GM10847 (cell line): ENCODE data around the gene DISC1.

Source experiments
- POLR2A ChIP-seq: IDR thresholded peaks from 2 replicates; pipeline ENCODE4 v1.6.1; 2011; ENCODE audit not compliant: insufficient read length; ENCODE audit errors: extremely low read depth

The DISC1 gene

GRCh38 chr1:231938711-231939110 lies 312.1 kb downstream of the DISC1 start:
- no peak for TF ChIP-seq POLR2A

GRCh38 chr1:231939118-231939517 lies 312.5 kb downstream of the DISC1 start:
- TF ChIP-seq POLR2A = no peak

GRCh38 chr1:231940116-231940515 lies 313.5 kb downstream of the DISC1 start:
- TF ChIP-seq POLR2A = no peak

DNA sequence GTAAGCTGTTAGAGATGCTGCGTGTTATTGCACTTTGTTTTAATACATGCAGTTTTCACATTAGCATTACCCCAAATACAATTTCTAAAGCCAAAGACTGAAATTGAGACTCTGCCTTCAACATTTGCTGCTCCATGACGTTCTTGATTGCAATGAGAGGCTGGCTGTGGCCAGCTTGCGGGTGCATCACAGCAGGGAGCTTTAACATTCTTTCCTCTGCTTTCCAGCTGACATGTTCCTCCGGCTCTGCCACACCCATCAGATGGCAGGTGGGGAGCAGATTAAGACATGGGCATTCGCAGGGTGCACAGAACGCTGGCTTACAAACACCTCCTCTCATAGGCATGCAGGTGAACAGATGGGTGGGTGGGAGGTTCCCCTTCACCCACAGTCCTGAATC lies 314.1 kb downstream of the DISC1 start:
- no peak for TF ChIP-seq POLR2A

DNA sequence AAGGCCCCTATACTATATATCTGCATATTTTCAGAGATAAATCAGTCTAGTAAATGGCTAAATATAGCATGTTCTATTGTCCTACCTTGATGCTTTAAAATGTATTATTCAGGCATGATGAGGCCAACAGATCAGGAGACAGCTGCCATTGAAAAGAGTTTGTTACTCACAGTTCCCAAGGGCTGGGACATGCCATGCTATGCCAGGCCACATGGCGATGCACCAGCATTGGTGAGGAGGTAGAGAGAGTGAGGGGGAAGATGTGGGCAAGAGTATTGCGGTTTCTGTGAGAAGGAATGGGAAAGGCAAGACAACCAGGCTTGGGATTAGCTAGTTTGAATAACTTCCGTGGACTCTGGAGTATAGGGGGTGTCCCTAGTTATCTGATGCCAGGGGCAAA lies 316.5 kb downstream of the DISC1 start:
- no peak for TF ChIP-seq POLR2A

GRCh38 chr1:231949277-231950091 lies 322.9 kb downstream of the DISC1 start:
- TF ChIP-seq POLR2A = no peak

DNA sequence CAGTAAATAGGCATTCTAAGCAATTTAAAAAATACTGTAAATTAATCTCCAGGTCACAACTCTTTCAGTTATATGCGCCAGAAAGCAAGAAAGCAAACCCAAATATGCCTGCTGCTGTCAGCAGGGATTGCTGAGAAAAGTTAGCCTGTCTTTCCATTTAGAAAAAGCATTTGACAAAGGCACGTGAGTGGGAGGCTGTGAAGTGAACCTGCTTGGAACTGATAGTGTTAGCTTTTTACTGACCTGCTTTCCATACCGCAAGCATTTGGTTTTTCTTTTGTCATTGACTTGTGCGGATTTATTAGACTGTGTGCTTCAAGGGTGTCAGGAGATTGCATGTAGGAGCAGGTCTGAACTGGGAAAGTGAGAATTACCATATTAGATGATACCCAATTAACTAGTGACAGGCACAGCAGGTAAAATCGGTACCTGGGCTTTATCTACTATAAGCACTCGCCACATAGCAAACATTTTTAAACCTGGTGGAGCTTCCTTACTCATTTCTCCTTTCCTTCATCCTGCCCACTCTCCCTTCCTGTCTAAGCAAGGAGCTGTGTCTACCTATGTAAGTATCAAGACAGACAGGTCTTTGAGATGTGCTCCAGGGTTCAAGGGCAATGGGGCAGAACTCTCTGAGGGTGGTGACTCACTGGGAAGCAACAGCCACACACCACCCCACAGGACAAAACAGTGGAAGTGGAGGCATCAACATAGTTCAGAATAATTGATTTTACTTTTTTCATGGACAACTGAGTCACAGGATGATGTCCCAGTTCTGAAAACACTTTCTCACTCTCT lies 323.9 kb downstream of the DISC1 start:
- TF ChIP-seq POLR2A = no peak

DNA sequence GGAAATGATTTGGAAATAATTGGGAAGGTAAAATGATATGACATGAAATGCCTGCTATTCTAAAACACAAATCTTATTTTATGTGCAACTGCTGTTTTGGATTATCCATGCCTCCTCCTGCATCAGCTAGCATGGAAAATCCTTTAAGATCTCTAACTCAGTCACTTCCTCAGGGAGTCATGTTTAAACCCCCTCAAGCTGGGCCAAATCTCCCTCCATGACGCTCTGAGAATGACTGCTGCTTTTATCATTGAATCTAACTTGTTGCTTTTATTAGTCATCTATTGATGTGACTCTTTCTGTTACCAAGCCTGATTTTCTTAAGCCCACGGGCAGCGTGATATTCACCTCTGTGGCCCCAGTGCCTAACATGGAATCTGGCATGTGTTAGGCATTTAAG lies 324.8 kb downstream of the DISC1 start:
- TF ChIP-seq POLR2A = no peak

DNA sequence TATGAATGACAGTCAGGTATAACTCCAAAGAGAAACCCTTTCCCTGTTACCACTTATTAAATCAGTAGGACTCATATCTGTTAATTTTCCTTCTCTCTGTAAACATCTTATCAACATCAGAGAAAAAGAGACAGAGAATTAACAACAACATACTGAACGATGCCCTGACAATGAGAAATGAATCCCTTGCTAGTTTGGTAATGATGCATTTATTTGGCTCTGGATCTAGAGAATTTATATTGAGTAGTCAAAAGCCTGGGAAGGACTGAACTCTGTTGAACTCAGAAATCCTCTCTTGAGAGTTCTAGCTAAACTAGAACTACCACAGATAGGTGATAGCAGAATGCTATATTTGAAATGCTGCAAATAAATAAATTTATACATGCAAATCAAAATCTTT lies 325.6 kb downstream of the DISC1 start:
- TF ChIP-seq POLR2A = no peak

GRCh38 chr1:231953660-231954059 lies 327.1 kb downstream of the DISC1 start:
- TF ChIP-seq POLR2A = no peak

GRCh38 chr1:231954751-231955150 lies 328.2 kb downstream of the DISC1 start:
- no peak for TF ChIP-seq POLR2A

- TF ChIP-seq POLR2A = no peak
These were observed 330.8 kb downstream of the DISC1 start for GRCh38 chr1:231957359-231957758.

GRCh38 chr1:231958448-231958847 lies 331.9 kb downstream of the DISC1 start:
- TF ChIP-seq POLR2A = no peak

DNA sequence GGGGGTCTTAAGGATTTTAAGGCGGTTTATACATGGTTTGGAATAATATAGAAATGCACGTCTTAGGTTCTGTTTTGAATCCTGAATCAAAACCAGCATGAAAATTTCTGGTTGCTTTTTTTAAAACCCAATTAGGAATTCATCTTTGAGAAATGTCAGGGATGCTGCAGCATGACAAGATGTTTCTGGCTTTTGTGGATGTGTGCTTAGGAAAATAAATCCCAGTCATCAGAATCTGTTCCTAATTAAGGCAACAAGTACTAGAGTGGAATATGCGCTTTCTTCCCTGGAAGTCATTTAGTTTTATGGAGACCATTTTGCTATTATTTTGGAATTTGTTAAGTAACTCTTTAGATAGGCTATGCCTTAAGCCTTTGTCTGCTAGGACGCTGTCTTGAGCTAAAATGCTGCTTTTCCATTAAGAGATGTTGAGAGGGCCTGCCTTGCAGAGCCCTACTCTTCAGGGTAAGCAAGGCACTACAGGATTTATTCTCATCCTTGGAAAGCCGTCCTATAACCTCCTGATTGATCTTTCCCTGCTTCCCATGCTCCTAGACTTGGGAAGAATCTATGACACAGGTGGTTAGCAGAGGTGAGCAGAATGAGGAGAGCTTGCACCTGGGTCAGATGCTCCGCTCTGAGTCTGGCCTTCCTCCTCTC lies 332.8 kb downstream of the DISC1 start:
- no peak for TF ChIP-seq POLR2A

DNA sequence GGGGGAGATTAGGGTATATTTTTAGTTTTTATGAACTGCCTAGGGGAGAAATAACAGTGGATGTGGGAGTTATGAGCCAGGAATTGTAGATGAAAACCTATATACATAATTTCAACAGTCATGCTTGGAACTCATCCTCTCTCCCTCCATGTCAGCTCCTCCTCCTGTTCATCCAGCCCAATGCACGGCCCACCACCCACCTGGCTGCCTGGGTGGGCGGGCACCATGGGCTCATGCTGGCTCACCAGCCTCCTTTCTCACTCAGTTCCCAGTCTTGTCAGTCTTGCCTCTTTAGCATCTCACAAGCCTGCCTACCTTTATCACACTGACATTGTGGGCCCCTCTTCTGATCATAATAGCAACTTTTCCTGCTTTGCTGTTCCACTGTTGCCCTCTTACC lies 336.0 kb downstream of the DISC1 start:
- no peak for TF ChIP-seq POLR2A

- no peak for TF ChIP-seq POLR2A
These were observed 337.7 kb downstream of the DISC1 start for GRCh38 chr1:231964241-231964640.
